Neural progenitor cell (in vitro differentiated cells): Measurements from ENCODE around the gene TRIO. TPM values are rescaled to one million over a fixed set of nuclear protein-coding genes. Genes with fewer than 3 reads are reported as not detected.
A peak's percentile ranks its signal among the peaks of the same experiment; 100 is the strongest.

Experiments
- DNase-seq: peaks from one replicate; pipeline ENCODE4 v3.0.0-alpha.2; 2016; ENCODE audit warnings: low spot score
- H2AFZ ChIP-seq: fragments of 200-600 bp; sonication (generic); replicated peaks from 2 replicates; pipeline ENCODE4 v1.6.1; 2016; ENCODE audit warnings: antibody characterized with exemption
- H3F3A ChIP-seq: fragments of 200-600 bp; sonication (generic); 2 replicates; pipeline ENCODE4 v1.6.1; 2016; ENCODE audit warnings: antibody characterized with exemption, low read depth
- H3K27ac ChIP-seq: fragments of 200-600 bp; sonication (generic); 2 replicates; pipeline ENCODE4 v1.5.1; 2016; ENCODE audit warnings: mild to moderate bottlenecking
- H3K27me3 ChIP-seq: fragments of 200-600 bp; sonication (generic); 2 replicates; pipeline ENCODE4 v1.6.1; 2016; ENCODE audit warnings: mild to moderate bottlenecking, moderate library complexity
- H3K36me3 ChIP-seq: fragments of 200-600 bp; sonication (generic); 2 replicates; pipeline ENCODE4 v1.5.1; 2016
- H3K4me1 ChIP-seq: fragments of 200-600 bp; sonication (generic); 2 replicates; pipeline ENCODE4 v1.6.1; 2016; ENCODE audit warnings: mixed run types
- H3K4me2 ChIP-seq: fragments of 200-600 bp; sonication (generic); 2 replicates; pipeline ENCODE4 v1.6.1; 2016
- H3K4me3 ChIP-seq: fragments of 200-600 bp; sonication (generic); 2 replicates; pipeline ENCODE4 v1.5.1; 2016
- H3K79me2 ChIP-seq: fragments of 200-600 bp; sonication (generic); 2 replicates; pipeline ENCODE4 v1.6.1; 2016; ENCODE audit warnings: low read depth
- H3K9ac ChIP-seq: fragments of 200-600 bp; sonication (generic); 2 replicates; pipeline ENCODE4 v1.6.1; 2016
- H3K9me3 ChIP-seq: fragments of 200-600 bp; sonication (generic); 2 replicates; pipeline ENCODE4 v1.5.1; 2016; ENCODE audit warnings: low read depth
- H4K20me1 ChIP-seq: fragments of 200-600 bp; sonication (generic); 2 replicates; pipeline ENCODE4 v1.6.1; 2016; ENCODE audit warnings: low read depth
- H3K27ac Mint-ChIP-seq: 3 replicates; pipeline ENCODE4 v1.8.0; 2021; ENCODE audit warnings: mixed read lengths
- H3K27me3 Mint-ChIP-seq: 2 replicates; pipeline ENCODE4 v1.8.0; 2022; ENCODE audit warnings: low read depth, mild to moderate bottlenecking, inconsistent platforms, moderate library complexity, mixed read lengths; ENCODE audit not compliant: insufficient read depth
- H3K36me3 Mint-ChIP-seq: 3 replicates; pipeline ENCODE4 v1.8.0; 2021; ENCODE audit warnings: mixed read lengths
- H3K4me1 Mint-ChIP-seq: 3 replicates; pipeline ENCODE4 v1.8.0; 2021; ENCODE audit warnings: mixed read lengths
- H3K4me3 Mint-ChIP-seq: 3 replicates; pipeline ENCODE4 v1.8.0; 2021; ENCODE audit warnings: mild to moderate bottlenecking, moderate library complexity, mixed read lengths
- H3K9me3 Mint-ChIP-seq: 3 replicates; pipeline ENCODE4 v1.8.0; 2020; ENCODE audit warnings: mixed read lengths
- CTCF ChIP-seq: fragments of 200-600 bp; sonication (generic); IDR thresholded peaks from 2 replicates; pipeline ENCODE4 v1.5.1; 2017; ENCODE audit warnings: antibody characterized with exemption, mild to moderate bottlenecking
- EZH2 ChIP-seq: fragments of 200-600 bp; sonication (generic); IDR thresholded peaks from 2 replicates; pipeline ENCODE4 v1.6.1; 2017; ENCODE audit warnings: antibody characterized with exemption, mild to moderate bottlenecking, moderate library complexity
- EZH2phosphoT487 ChIP-seq: fragments of 200-600 bp; sonication (generic); IDR thresholded peaks from 2 replicates; pipeline ENCODE4 v1.6.1; 2017; ENCODE audit warnings: antibody characterized with exemption
- total RNA-seq: library from RNA; depleted of rRNA; stranded (reverse); fragments of >200 nt; gene quantifications from 2 replicates; pipeline ENCODE4 v1.2.3, GENCODE V29; 2015; ENCODE audit warnings: low replicate concordance

The TRIO gene
- total RNA-seq, 1 donor from 2014 or later: 84.7 TPM

GRCh38 chr5:14118551-14119320 is 24.4 kb upstream of the TRIO start:
- no peak for TF ChIP-seq CTCF
- no peak for TF ChIP-seq EZH2phosphoT487
- Mint-ChIP-seq H3K27me3 (peaks cover 4% of the 10 kb centered on the region), H3K4me1 (peaks cover 17% of the 10 kb centered on the region), H3K4me3 (no peak overlapping the region), H3K36me3 (no peaks in the 10 kb centered on the region), H3K27ac (peak overlapping the region; percentile 64), H3K9me3 (no peaks in the 10 kb centered on the region)
- no peak overlapping the region for H3K27ac ChIP-seq
- H3K9me3 ChIP-seq: no peaks in the 10 kb centered on the region
- H3K9ac ChIP-seq: no peak overlapping the region
- peaks cover 11% of the 10 kb centered on the region for H3K4me1 ChIP-seq
- H3K4me3 ChIP-seq: no peak overlapping the region
- H4K20me1 ChIP-seq: no peaks in the 10 kb centered on the region
- H3F3A ChIP-seq: no peaks in the 10 kb centered on the region
- peaks cover 2% of the 10 kb centered on the region for H3K27me3 ChIP-seq
- DNase-seq: peak; percentile 46
- H3K4me2 ChIP-seq: peak overlapping the region; percentile 19
- peak overlapping the region; percentile 84 for H2AFZ ChIP-seq
- H3K79me2 ChIP-seq: no peaks in the 10 kb centered on the region
- no peaks in the 10 kb centered on the region for H3K36me3 ChIP-seq

GRCh38 chr5:14120176-14120575 is 23.0 kb upstream of the TRIO start:
- Mint-ChIP-seq H3K4me3 (no peak overlapping the region), H3K36me3 (no peaks in the 10 kb centered on the region), H3K9me3 (no peaks in the 10 kb centered on the region), H3K27ac (no peak overlapping the region), H3K4me1 (peaks cover 17% of the 10 kb centered on the region), H3K27me3 (peaks cover 5% of the 10 kb centered on the region)
- Histone ChIP-seq H3K4me3 (no peak overlapping the region), H3K27ac (no peak overlapping the region), H3K4me2 (no peak overlapping the region), H3K4me1 (peaks cover 11% of the 10 kb centered on the region), H4K20me1 (no peaks in the 10 kb centered on the region), H3K9ac (no peak overlapping the region), H3K27me3 (peaks cover 2% of the 10 kb centered on the region), H3F3A (no peaks in the 10 kb centered on the region), H3K79me2 (no peaks in the 10 kb centered on the region), H2AFZ (no peak overlapping the region), H3K36me3 (no peaks in the 10 kb centered on the region), H3K9me3 (no peaks in the 10 kb centered on the region)
- no peak for DNase-seq
- no peak for TF ChIP-seq EZH2phosphoT487
- TF ChIP-seq CTCF: no peak
- TF ChIP-seq EZH2: no peak

- Histone ChIP-seq H3K79me2 (no peaks in the 10 kb centered on the region), H3K9me3 (no peaks in the 10 kb centered on the region), H3K4me1 (peaks cover 11% of the 10 kb centered on the region), H3K27ac (no peak overlapping the region), H3K9ac (no peak overlapping the region), H3K27me3 (peaks cover 2% of the 10 kb centered on the region), H3K36me3 (no peaks in the 10 kb centered on the region), H3F3A (no peaks in the 10 kb centered on the region), H4K20me1 (no peaks in the 10 kb centered on the region), H2AFZ (no peak overlapping the region), H3K4me2 (no peak overlapping the region), H3K4me3 (no peak overlapping the region)
- Mint-ChIP-seq H3K9me3 (no peaks in the 10 kb centered on the region), H3K4me1 (peaks cover 20% of the 10 kb centered on the region), H3K4me3 (no peak overlapping the region), H3K36me3 (no peaks in the 10 kb centered on the region), H3K27ac (no peak overlapping the region), H3K27me3 (peaks cover 3% of the 10 kb centered on the region)
- no peak for TF ChIP-seq EZH2phosphoT487
- TF ChIP-seq CTCF: no peak
- TF ChIP-seq EZH2: no peak
- no peak for DNase-seq
Measured at GRCh38 chr5:14121552-14121951, 21.6 kb upstream of the TRIO start.
